ENCODE results near the gene TAS2R8.
"Not testable (repeated sequence)": the region's sequence is repeated elsewhere in the genome, so short reads cannot be mapped to it uniquely, and the experiment has no call there.

Gene TAS2R8

GRCh38 chr12:10807186-10807585 is at the start of gene TAS2R8:
TAS2R8 (minus strand) TSS chr12:10807286; CDS start chr12:10806980, 306 bp downstream.
- no peak for DNase-seq (ENCODE audit: low spot score)

- DNase-seq (ENCODE audit: low spot score): no peak
These were observed 48.7 kb upstream of the TAS2R8 start for GRCh38 chr12:10855807-10856206.

DNA sequence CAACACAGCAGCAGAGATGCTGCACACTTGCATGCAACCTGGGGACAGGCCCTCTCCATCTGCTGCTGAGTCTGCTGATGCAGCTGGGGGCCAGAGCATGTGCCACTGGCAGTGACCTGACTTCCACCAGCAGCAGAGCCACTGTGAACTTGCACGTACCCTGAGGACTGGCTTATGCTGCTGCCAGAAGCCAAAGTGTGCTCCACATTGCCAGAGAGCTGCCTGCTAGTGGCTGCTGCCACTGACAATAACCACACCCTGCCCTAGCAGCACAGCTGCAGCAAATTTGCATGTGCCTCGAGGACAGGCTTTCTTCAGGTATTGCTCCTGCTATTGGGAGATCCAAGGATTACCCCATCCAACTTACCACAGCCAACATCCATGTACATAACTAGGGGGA is 46.7 kb upstream of the TAS2R8 start:
- no peak for DNase-seq (ENCODE audit: low spot score)

DNA sequence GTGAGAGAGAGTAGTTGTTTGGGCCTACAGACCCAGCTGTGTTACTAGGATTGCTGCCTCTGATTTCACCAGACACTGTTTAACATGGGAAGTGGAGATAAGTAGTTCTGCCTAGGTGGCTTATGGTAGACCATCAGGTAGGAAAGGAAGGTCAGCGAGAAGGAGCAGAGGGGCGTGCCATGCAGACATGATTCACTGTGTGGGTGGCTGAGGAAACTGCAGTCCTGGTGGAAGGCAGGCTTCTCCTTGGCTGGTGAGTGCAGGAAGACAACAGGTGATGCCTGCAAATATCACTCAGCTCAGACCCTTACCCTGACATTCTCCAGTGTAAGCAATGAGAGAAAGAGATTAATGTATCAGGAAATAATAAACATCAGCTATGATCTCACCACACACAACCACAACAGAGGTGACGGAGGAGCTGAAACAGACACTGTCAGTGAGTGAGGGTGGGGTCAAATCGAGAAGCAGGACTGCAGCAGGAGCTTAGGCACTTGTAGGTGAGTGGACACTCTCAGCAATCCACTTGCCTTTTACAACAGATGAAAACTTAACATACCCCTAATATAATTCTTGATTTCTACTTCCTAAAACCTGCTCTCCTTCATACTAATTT is 44.3 kb upstream of the TAS2R8 start:
- no peak for DNase-seq (ENCODE audit: low spot score)

GRCh38 chr12:10849425-10849878 is 42.4 kb upstream of the TAS2R8 start, which contains the start of gene PRR4:
PRR4 (minus strand) TSS chr12:10849475; CDS start chr12:10849437, 38 bp downstream.
- DNase-seq (ENCODE audit: low spot score): no peak

DNA sequence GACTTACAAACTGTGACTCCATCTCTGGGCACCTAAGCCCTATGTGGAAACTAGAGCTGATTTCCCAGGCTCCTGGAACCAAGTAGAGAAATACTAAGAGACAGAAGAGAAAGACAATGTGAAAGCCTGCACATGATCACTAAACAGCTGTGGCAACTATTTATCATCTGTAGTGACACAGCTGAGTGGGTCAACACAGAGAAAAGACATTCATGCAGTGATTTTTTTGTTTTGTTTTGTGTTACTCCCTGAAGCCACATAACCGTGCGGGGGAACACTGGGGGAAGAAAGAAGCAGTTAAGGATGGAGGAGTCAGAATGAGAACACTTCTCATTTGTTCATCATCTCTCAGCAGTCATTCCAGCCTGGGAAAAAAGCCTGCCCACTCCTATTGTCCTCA is 40.7 kb upstream of the TAS2R8 start:
- no peak for DNase-seq (ENCODE audit: low spot score)

GRCh38 chr12:10842862-10843261 is 35.8 kb upstream of the TAS2R8 start:
- DNase-seq (ENCODE audit: low spot score): no peak

- DNase-seq (ENCODE audit: low spot score): no peak
These were observed 31.4 kb upstream of the TAS2R8 start for GRCh38 chr12:10838461-10838860.

DNA sequence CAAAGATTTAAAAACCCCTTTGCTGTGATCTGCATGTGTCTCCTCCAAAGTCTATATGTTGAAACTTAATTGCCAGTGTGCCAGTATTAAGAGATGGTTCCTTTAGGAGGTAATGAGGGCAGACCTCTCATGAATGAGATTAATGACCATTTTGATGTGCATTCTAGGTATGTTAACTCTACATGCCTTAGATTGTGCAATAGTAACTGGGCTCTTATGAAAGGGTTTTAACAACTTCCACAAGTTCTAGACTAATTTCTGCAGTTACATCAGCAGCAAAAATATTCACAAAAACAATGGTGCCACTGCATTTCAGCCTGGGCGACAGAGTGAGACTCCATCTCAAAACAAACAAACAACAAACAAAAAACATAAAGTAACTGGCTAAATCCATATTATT is 22.9 kb upstream of the TAS2R8 start:
- no peak for DNase-seq (ENCODE audit: low spot score)

DNA sequence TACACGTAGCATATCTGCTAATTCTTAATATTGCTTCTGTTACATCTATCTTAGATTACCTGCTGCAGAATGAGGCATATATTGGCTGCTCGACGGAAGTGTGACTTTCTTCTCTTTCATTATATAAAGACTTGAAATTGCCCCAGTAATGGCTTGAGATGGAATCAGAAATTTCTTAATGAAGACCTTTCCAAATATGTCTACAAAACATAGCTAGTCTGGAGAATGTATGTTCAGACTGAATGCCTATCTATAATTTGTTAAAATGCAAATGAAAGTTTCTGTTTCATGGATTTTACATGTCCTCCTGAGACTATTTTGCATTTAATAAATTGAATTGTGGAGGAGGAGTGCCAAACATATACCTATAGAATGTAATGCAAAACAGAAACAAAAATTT is 19.2 kb upstream of the TAS2R8 start, which contains the start of gene TAS2R10:
Gene TAS2R10 (minus strand): TSS at position 101 of the 400 bp plus-strand sequence. CDS start 89 bp downstream, at position 12.
- DNase-seq (ENCODE audit: low spot score): no peak

GRCh38 chr12:10824957-10825356 is 17.9 kb upstream of the TAS2R8 start:
- DNase-seq (ENCODE audit: low spot score): no peak

DNA sequence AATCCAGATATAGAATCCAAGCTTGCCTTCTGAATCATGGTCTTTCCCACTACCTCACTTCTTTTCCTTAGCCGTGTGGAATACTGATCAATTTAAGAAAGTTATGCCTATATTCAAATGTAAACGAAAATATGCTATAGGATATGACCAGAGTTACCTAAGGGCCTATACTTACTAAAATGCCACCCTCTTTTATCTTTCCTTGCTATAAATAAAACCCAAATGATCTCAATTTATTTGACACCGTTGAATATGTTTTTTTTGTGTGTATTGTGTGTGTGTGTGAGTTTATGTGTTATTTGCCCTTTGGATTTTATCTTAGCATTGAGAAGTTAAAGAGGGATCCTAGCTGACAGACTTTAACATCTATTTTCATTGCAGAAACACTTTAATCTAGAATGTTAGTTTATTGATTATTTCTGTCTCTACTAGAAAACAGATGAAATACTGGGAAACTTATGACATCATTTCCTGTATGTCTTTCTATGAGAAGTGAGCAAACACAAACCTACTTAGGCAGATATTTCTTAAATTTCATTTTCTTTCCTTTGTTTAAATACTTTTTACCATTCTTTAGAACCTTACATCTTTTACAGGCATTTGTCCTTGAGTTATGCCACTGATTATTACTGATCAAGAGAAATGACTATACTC is 4.9 kb upstream of the TAS2R8 start:
- no peak for DNase-seq (ENCODE audit: low spot score)

DNA sequence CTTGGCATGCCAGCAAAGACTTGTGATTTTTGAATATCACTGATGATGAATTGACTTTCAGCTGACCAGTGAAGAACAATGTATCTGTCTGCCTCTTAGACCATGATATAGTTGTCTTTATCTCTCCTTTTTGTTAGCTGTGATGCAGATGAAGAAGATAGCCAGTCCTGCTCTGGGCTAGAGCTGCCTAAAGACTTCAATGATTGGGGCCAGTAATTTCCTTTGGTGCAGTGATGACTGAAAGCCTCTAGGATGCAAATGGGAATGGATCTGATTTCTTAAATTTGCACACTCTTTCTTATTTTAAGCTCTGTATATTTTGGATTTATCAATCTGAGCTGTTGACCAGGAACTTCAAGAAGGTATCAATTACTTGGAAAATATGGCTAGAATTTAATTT is 3.0 kb upstream of the TAS2R8 start, which contains the start of gene TAS2R9:
Gene TAS2R9 (minus strand): TSS at position 101 of the 400 bp plus-strand sequence. CDS start 93 bp downstream, at position 8.
- DNase-seq (ENCODE audit: low spot score): no peak

DNA sequence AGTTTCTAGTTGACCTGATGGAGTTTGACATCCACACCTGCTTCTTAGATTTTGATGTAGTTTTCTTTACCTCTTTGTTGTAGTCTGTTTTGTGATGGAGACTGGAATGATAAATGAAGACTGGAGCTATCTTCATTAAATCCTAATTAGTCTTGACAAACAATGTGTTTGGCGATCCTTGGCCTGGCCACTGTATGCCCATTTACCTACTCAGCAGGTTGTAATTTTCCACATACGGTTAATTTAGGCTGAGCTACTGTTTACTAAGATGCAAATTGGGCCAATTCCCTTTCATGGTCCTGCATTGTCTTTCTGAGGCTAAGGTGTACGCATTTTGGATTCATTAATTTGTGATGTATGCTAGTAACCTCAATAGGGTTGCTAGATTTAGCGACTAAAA is 4.5 kb downstream of the TAS2R8 start, which contains the start of gene TAS2R7:
Gene TAS2R7 (minus strand): TSS at position 41 of the 400 bp plus-strand sequence. CDS start 57 bp downstream, outside the sequence.
- no peak for DNase-seq (ENCODE audit: low spot score)

DNA sequence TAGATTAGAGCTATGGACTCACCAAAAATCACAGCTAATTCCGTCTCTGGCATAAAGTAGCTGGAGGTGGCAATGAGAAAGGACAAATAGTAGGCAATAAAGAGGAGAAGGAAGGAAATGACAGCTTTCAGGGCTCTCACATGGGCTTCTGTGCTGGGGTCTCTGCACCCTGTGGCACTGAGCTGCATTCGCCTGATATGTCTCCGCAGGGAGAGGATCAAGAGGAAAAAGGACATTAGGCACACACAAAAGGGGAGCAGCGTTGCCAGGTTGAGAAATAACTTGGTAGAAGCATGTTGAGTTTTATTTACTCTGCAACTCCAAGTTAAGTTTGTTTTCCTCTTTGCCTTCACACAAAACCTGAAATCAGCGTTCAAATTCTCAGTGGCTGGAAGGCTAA is 5.3 kb downstream of the TAS2R8 start:
- DNase-seq (ENCODE audit: low spot score): no peak

DNA sequence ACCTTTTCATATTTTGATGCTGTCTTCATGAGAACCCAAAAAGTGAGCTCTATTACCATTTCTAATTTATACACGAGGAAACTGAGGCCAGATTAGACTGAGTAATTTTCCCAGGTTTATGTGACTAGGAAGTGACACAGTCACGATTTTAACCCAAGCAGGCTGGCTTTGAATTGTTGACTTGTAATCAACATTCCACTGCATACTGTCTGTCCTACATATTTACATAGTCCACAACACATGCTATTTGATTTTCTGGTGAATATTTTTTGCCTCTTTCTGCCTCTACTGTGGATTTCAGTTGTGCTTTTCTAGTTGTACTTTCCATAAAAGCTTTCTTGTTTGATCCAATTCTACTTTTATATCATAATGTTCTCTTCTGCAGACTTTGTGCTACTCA is 12.9 kb downstream of the TAS2R8 start:
- DNase-seq (ENCODE audit: low spot score): no peak

- not testable (repeated sequence) for DNase-seq (ENCODE audit: low spot score)
These were observed 15.3 kb downstream of the TAS2R8 start for GRCh38 chr12:10791769-10792168.

DNA sequence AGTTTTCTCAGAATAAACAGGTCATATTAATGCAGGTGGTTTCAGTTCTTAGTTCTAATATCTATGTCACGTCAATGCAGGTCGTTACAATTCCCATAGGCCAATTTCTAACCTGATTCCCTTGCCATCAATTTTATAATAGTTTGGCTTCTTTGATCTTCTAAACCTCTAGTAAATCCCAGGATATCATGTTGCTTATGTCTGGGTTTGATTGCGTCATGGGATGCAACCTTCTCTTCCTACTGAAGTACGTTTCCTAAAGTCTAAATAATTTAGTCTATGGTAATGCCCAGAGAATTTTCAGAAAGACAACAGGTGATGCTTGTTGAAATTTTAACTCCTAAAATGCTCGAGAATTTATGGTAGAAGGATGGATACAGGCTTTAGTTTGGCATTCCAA is 23.8 kb downstream of the TAS2R8 start:
- no peak for DNase-seq (ENCODE audit: low spot score)

GRCh38 chr12:10779103-10779502 is 28.0 kb downstream of the TAS2R8 start:
- no peak for DNase-seq (ENCODE audit: low spot score)

DNA sequence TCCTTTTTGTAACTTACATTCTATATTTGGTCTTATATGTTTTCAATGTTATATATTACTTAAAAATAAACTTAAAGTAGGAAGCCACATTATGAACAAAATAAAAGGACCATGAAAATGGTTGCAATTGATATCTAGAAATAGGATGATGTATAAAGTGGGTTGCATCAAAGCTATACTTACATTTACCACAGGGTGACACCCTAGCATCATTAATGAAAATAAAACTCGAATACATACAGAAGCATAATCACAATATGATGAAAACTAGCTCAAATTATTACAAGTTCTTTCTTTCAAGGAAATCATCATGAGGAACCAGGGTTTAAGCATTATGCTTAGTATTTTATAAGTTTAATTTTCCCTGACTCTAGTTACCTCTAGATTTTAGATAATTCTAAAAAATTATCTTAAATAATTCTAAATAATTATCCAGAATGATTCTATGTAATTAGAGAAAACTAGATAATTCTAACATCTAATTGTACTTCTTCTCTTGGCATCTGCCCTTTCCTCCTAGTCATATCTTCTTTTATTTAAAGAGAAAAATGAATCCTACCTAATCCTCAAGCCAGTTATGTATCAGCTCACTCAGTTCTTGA is 35.9 kb downstream of the TAS2R8 start:
- DNase-seq (ENCODE audit: low spot score): peak; percentile 18

DNA sequence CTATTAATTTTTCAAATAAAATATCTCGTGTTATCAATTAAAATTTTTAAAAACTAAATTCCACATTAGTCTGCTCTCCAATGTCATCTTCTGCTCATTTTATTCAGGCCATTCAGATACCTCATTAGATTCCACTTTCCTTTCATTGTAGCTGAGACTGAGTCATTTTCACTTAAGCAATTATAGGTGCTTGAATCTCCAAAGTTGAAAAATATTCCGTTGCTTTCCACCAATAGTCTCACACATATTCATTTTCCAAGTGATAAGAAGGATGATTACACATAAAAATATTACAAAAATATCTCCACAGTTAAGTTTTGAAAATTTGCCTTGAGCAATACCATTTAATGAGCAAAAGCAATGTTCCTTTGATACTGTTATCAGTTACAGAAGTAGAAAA is 47.4 kb downstream of the TAS2R8 start:
- DNase-seq (ENCODE audit: low spot score): no peak

GRCh38 chr12:10756194-10756593 is 50.9 kb downstream of the TAS2R8 start:
- no peak for DNase-seq (ENCODE audit: low spot score)
